Body of pancreas (tissue), 4 donors: ENCODE data around the gene CLK3.

Experiments
- CTCF ChIP-seq, 7 experiments: fragments of 450-650 bp in 4 of 7; fragments of 200-600 bp in 3 of 7; sonication (generic) in 3 of 7; IDR thresholded peaks; one replicate each; pipeline ENCODE4 v1.5.1; 2016 to 2019; ENCODE audit warnings: antibody characterized with exemption in 7 of 7
- POLR2A ChIP-seq, 3 donors: fragments of 450-650 bp; IDR thresholded peaks; one replicate each; pipeline ENCODE4 v1.6.1; 2016; ENCODE audit warnings: antibody characterized with exemption in 3 of 3, mild to moderate bottlenecking in 2 of 3

DNA sequence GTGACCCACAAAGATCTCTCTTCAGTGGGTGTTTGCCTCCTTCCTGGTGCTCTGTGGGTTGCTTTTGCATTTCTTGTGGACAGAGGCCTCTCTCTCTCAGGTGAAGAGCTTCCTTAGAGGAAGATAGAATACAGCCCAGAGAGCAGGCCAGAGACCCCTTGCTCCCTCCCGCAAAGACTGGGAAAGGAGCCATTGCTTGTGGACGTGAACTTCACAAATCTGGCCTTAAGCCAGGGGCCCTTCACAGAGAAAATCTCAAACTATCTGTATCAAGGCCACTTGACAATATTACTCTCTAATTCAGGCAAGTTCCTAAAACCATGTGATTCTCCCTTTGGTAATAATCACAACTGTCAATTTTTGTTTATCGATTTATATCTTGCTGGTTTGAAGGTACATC lies 30.4 kb upstream of the CLK3 start:
- no peak for TF ChIP-seq CTCF (IDR thresholded peaks at IDR 0.05)
- no peak for TF ChIP-seq POLR2A (IDR thresholded peaks at IDR 0.05)
